Neural progenitor cell (in vitro differentiated cells): ENCODE results near the gene FRAS1. TPM values are rescaled to one million over a fixed set of nuclear protein-coding genes. Genes with fewer than 3 reads are reported as not detected.

ENCODE experiments used
- DNase-seq: peaks from one replicate; pipeline ENCODE4 v3.0.0-alpha.2; 2016; ENCODE audit warnings: low spot score
- H2AFZ ChIP-seq: fragments of 200-600 bp; sonication (generic); replicated peaks from 2 replicates; pipeline ENCODE4 v1.6.1; 2016; ENCODE audit warnings: antibody characterized with exemption
- H3F3A ChIP-seq: fragments of 200-600 bp; sonication (generic); 2 replicates; pipeline ENCODE4 v1.6.1; 2016; ENCODE audit warnings: antibody characterized with exemption, low read depth
- H3K27ac ChIP-seq: fragments of 200-600 bp; sonication (generic); 2 replicates; pipeline ENCODE4 v1.5.1; 2016; ENCODE audit warnings: mild to moderate bottlenecking
- H3K27me3 ChIP-seq: fragments of 200-600 bp; sonication (generic); 2 replicates; pipeline ENCODE4 v1.6.1; 2016; ENCODE audit warnings: mild to moderate bottlenecking, moderate library complexity
- H3K36me3 ChIP-seq: fragments of 200-600 bp; sonication (generic); 2 replicates; pipeline ENCODE4 v1.5.1; 2016
- H3K4me1 ChIP-seq: fragments of 200-600 bp; sonication (generic); 2 replicates; pipeline ENCODE4 v1.6.1; 2016; ENCODE audit warnings: mixed run types
- H3K4me2 ChIP-seq: fragments of 200-600 bp; sonication (generic); 2 replicates; pipeline ENCODE4 v1.6.1; 2016
- H3K4me3 ChIP-seq: fragments of 200-600 bp; sonication (generic); 2 replicates; pipeline ENCODE4 v1.5.1; 2016
- H3K79me2 ChIP-seq: fragments of 200-600 bp; sonication (generic); 2 replicates; pipeline ENCODE4 v1.6.1; 2016; ENCODE audit warnings: low read depth
- H3K9ac ChIP-seq: fragments of 200-600 bp; sonication (generic); 2 replicates; pipeline ENCODE4 v1.6.1; 2016
- H3K9me3 ChIP-seq: fragments of 200-600 bp; sonication (generic); 2 replicates; pipeline ENCODE4 v1.5.1; 2016; ENCODE audit warnings: low read depth
- H4K20me1 ChIP-seq: fragments of 200-600 bp; sonication (generic); 2 replicates; pipeline ENCODE4 v1.6.1; 2016; ENCODE audit warnings: low read depth
- H3K27ac Mint-ChIP-seq: 3 replicates; pipeline ENCODE4 v1.8.0; 2021; ENCODE audit warnings: mixed read lengths
- H3K27me3 Mint-ChIP-seq: 2 replicates; pipeline ENCODE4 v1.8.0; 2022; ENCODE audit warnings: low read depth, mild to moderate bottlenecking, inconsistent platforms, moderate library complexity, mixed read lengths; ENCODE audit not compliant: insufficient read depth
- H3K36me3 Mint-ChIP-seq: 3 replicates; pipeline ENCODE4 v1.8.0; 2021; ENCODE audit warnings: mixed read lengths
- H3K4me1 Mint-ChIP-seq: 3 replicates; pipeline ENCODE4 v1.8.0; 2021; ENCODE audit warnings: mixed read lengths
- H3K4me3 Mint-ChIP-seq: 3 replicates; pipeline ENCODE4 v1.8.0; 2021; ENCODE audit warnings: mild to moderate bottlenecking, moderate library complexity, mixed read lengths
- H3K9me3 Mint-ChIP-seq: 3 replicates; pipeline ENCODE4 v1.8.0; 2020; ENCODE audit warnings: mixed read lengths
- CTCF ChIP-seq: fragments of 200-600 bp; sonication (generic); IDR thresholded peaks from 2 replicates; pipeline ENCODE4 v1.5.1; 2017; ENCODE audit warnings: antibody characterized with exemption, mild to moderate bottlenecking
- EZH2 ChIP-seq: fragments of 200-600 bp; sonication (generic); IDR thresholded peaks from 2 replicates; pipeline ENCODE4 v1.6.1; 2017; ENCODE audit warnings: antibody characterized with exemption, mild to moderate bottlenecking, moderate library complexity
- EZH2phosphoT487 ChIP-seq: fragments of 200-600 bp; sonication (generic); IDR thresholded peaks from 2 replicates; pipeline ENCODE4 v1.6.1; 2017; ENCODE audit warnings: antibody characterized with exemption
- total RNA-seq: library from RNA; depleted of rRNA; stranded (reverse); fragments of >200 nt; gene quantifications from 2 replicates; pipeline ENCODE4 v1.2.3, GENCODE V29; 2015; ENCODE audit warnings: low replicate concordance

FRAS1 gene
- total RNA-seq, 1 donor from 2014 or later, result 21.3 TPM

GRCh38 chr4:78510108-78510507, 453.0 kb downstream of the FRAS1 start:
- Histone ChIP-seq H3K9ac (no peak overlapping the region), H2AFZ (no peak overlapping the region)

GRCh38 chr4:78510681-78511080, 453.6 kb downstream of the FRAS1 start:
- Histone ChIP-seq H3F3A (no peaks in the 10 kb centered on the region), H3K4me1 (peaks cover 8% of the 10 kb centered on the region), H3K4me2 (no peak overlapping the region), H3K27ac (no peak overlapping the region), H3K36me3 (no peaks in the 10 kb centered on the region), H2AFZ (no peak overlapping the region), H4K20me1 (no peaks in the 10 kb centered on the region), H3K4me3 (no peak overlapping the region), H3K9me3 (no peaks in the 10 kb centered on the region), H3K79me2 (no peaks in the 10 kb centered on the region), H3K9ac (no peak overlapping the region), H3K27me3 (no peaks in the 10 kb centered on the region)
- no peaks in the 10 kb centered on the region for H3K4me1 Mint-ChIP-seq
- no peak for DNase-seq
- H3K27me3 Mint-ChIP-seq, result no peaks in the 10 kb centered on the region
- TF ChIP-seq EZH2, result no peak
- no peak for TF ChIP-seq CTCF
- TF ChIP-seq EZH2phosphoT487, result no peak
- no peak overlapping the region for H3K4me3 Mint-ChIP-seq
- no peak overlapping the region for H3K27ac Mint-ChIP-seq
- H3K36me3 Mint-ChIP-seq, result peaks cover 10% of the 10 kb centered on the region
- no peaks in the 10 kb centered on the region for H3K9me3 Mint-ChIP-seq

More at GRCh38 chr4:78510108-78510507, 453.0 kb downstream of the FRAS1 start:
- no peaks in the 10 kb centered on the region for H3K27me3 Mint-ChIP-seq
- no peaks in the 10 kb centered on the region for H3K4me1 Mint-ChIP-seq
- Histone ChIP-seq H3K4me3 (no peak overlapping the region), H3F3A (no peaks in the 10 kb centered on the region), H3K4me2 (no peak overlapping the region), H3K4me1 (peaks cover 10% of the 10 kb centered on the region), H3K36me3 (no peaks in the 10 kb centered on the region), H3K27me3 (no peaks in the 10 kb centered on the region), H3K27ac (no peak overlapping the region), H3K79me2 (no peaks in the 10 kb centered on the region), H3K9me3 (no peaks in the 10 kb centered on the region), H4K20me1 (no peaks in the 10 kb centered on the region)
- H3K36me3 Mint-ChIP-seq, result peaks cover 13% of the 10 kb centered on the region
- H3K9me3 Mint-ChIP-seq, result peaks cover 2% of the 10 kb centered on the region
- TF ChIP-seq EZH2phosphoT487 (no peak), EZH2 (no peak), CTCF (no peak)
- H3K4me3 Mint-ChIP-seq, result no peak overlapping the region
- DNase-seq, result no peak
- H3K27ac Mint-ChIP-seq, result no peak overlapping the region

GRCh38 chr4:78512357-78512920, 455.3 kb downstream of the FRAS1 start:
- DNase-seq, result no peak
- no peaks in the 10 kb centered on the region for H3K9me3 Mint-ChIP-seq
- Histone ChIP-seq H3K27ac (no peak overlapping the region), H3K4me3 (no peak overlapping the region), H3K79me2 (no peaks in the 10 kb centered on the region), H4K20me1 (no peaks in the 10 kb centered on the region), H3K27me3 (no peaks in the 10 kb centered on the region), H3K4me1 (no peaks in the 10 kb centered on the region), H3K9me3 (no peaks in the 10 kb centered on the region), H3K4me2 (no peak overlapping the region), H3K36me3 (no peaks in the 10 kb centered on the region), H3F3A (no peaks in the 10 kb centered on the region), H2AFZ (no peak overlapping the region), H3K9ac (no peak overlapping the region)
- no peak overlapping the region for H3K4me3 Mint-ChIP-seq
- peaks cover 3% of the 10 kb centered on the region for H3K4me1 Mint-ChIP-seq
- no peak overlapping the region for H3K27ac Mint-ChIP-seq
- H3K36me3 Mint-ChIP-seq, result peaks cover 4% of the 10 kb centered on the region
- no peak for TF ChIP-seq EZH2phosphoT487
- H3K27me3 Mint-ChIP-seq, result no peaks in the 10 kb centered on the region

GRCh38 chr4:78513411-78513975, 456.4 kb downstream of the FRAS1 start:
- Histone ChIP-seq H3K79me2 (no peaks in the 10 kb centered on the region), H3K4me2 (no peak overlapping the region)
- H3K4me3 Mint-ChIP-seq, result no peak overlapping the region

More at GRCh38 chr4:78513411-78513975, 456.4 kb downstream of the FRAS1 start:
- Histone ChIP-seq H3K4me1 (no peaks in the 10 kb centered on the region), H3K9me3 (no peaks in the 10 kb centered on the region), H3K27me3 (no peaks in the 10 kb centered on the region), H3F3A (no peaks in the 10 kb centered on the region), H3K36me3 (no peaks in the 10 kb centered on the region), H4K20me1 (no peaks in the 10 kb centered on the region), H3K4me3 (no peak overlapping the region), H3K9ac (no peak overlapping the region), H2AFZ (no peak overlapping the region), H3K27ac (no peak overlapping the region)
- DNase-seq, result no peak
- no peak for TF ChIP-seq EZH2
- no peak for TF ChIP-seq EZH2phosphoT487
- no peak for TF ChIP-seq CTCF
- no peaks in the 10 kb centered on the region for H3K9me3 Mint-ChIP-seq
- no peaks in the 10 kb centered on the region for H3K27me3 Mint-ChIP-seq
- H3K36me3 Mint-ChIP-seq, result peaks cover 2% of the 10 kb centered on the region
- no peak overlapping the region for H3K27ac Mint-ChIP-seq
- peaks cover 3% of the 10 kb centered on the region for H3K4me1 Mint-ChIP-seq
